NCI-H226 (cell line): Measurements from ENCODE around the gene CDH4.

Source experiments
- DNase-seq: peaks from one replicate; pipeline ENCODE4 v3.0.0-alpha.2; 2015

CDH4 gene

DNA sequence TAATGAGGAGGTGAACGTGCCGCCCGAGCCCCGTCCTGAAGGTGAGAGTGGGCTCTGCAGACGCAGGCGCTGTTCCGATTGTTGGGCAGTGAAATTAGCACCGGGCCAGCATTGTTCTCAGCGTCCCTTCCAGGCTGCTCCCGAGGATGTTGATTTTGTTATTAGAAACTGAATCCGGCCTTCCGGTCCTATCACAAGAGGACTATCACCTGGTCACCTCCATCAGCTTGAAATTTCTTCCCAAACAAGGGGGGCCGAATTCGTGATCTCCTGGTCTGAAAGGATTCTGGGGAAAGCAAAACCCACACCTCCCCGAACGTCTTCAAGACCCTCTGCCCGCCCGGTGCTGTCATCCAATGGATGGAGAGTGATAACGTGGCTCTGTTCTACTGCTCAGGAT is 627.6 kb downstream of the CDH4 start:
- DNase-seq = no peak

DNA sequence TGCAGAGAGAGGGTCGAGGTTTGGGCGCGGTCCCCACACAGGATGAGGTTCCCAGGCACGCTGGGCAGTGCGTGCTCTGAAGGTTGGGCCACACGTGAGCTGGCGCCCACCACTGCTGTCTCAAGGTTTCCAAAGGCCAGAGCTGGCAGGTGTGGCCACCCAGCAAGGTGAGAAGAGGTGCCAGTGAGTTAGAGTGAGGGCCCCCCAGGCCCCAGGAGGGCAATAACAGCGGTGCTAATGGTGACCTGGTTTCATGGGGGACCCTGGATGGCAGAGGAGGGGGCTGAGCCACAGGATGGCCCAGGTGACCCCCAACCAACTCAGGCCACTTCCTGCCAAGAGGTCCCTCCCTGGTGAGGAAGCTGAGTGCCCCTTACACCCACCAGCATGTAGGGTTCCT is 628.6 kb downstream of the CDH4 start:
- DNase-seq = no peak

DNA sequence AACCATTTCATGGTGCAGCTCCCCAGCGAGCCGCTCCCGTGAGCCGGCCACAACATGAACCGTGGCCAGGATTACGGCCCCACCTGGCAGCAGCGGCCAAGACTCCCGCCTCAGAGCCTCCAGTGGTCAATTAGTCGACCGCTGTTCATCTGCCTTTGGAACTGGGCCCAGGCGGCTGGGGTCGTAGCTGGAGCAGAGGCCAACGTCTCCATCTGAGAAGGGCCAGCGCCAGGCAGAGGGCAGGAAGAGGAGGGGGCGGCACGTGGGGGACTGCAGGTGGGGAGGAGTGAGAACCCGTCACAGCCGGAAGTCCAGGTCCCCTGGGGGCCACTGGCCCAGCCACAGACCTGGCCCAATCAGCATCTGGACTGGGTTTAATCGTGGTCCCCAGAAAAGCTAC is 629.4 kb downstream of the CDH4 start:
- DNase-seq = no peak

DNA sequence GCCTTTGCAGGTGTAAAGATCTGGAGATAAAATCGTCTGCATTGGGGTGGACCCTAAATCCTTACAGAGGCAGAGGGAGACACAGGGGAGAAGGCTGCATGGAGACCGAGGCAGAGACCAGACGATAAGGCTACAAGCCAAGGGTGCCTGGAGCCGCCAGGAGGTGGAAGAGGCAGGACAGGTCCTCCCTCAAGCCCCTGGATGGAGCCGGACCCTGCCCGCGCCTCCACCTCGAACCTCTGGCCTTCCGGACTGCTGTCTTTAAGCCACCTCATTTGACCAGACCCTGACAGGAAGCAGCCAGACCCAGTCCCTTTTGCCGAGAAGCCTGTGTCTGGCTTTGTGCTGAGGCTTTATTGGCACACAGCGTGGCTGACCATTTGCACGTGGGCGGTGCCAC is 629.8 kb downstream of the CDH4 start:
- DNase-seq = no peak

DNA sequence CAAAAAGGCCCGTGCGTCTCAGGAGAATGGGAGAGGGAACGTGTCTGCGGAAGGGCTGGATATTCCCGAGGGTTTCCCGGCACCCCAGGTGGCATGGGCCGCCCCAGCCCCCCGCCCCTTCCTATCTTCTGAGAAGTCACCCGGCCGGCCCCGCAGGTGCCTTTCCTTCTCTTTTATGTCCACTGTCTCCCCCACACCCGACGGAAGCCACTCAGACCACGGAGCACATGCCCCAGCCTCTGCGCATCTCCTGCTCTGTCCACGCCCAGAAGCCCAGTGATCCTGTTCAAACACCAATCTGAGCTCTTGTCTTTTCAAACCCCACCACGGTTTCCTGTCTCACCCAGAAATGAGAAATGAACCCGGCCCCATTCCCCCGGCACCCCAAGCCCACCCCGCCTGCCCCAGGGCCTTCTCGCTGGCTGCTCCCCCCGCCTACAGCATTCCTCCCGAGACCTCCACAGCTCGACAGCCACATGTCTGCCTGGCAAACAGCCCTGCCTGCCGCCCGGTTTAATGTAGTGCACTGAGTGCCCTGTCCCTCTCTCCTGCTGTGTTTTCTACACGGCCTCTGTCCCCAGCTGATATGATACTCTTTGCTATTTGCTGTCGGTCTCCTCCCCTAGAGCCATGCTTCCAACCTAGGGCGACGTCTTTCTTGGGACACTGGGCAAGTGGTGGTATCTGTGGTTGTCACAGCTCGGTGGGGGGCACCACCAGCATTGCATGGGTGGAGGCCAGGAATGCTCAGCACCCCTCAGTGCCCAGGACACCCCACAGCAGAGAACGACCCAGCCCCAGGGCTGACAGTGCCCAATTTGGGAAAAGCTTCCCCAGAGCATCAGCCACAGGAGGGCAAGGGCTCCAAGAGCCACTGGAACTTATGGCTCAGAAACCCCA is 630.9 kb downstream of the CDH4 start:
- no peak for DNase-seq

DNA sequence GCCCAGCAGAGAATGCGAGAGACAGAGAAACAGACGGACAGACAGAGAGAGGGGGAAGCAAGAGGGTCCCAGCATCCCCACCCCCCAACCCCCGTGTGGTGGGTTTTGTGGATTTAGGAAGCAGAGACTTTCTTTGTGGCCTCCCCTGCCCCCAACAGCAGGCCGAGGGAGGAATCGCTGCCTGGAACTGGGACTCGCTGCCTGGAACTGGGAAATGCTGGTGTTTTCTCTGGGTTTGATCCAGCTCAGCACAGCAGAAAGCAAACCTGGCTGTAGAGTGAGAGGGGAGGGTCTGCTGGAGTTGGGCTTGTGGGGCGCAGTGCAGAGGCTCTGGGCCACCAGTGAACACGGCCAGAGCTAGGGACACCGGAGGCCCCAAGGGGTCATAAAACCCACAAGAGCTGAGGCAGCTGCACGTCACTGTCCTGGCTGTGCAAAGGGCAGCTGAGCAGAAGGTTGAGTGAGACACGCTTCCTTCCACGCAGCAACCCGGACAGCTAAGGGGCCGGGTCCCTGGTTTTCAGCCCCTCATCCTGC is 631.9 kb downstream of the CDH4 start:
- no peak for DNase-seq

DNA sequence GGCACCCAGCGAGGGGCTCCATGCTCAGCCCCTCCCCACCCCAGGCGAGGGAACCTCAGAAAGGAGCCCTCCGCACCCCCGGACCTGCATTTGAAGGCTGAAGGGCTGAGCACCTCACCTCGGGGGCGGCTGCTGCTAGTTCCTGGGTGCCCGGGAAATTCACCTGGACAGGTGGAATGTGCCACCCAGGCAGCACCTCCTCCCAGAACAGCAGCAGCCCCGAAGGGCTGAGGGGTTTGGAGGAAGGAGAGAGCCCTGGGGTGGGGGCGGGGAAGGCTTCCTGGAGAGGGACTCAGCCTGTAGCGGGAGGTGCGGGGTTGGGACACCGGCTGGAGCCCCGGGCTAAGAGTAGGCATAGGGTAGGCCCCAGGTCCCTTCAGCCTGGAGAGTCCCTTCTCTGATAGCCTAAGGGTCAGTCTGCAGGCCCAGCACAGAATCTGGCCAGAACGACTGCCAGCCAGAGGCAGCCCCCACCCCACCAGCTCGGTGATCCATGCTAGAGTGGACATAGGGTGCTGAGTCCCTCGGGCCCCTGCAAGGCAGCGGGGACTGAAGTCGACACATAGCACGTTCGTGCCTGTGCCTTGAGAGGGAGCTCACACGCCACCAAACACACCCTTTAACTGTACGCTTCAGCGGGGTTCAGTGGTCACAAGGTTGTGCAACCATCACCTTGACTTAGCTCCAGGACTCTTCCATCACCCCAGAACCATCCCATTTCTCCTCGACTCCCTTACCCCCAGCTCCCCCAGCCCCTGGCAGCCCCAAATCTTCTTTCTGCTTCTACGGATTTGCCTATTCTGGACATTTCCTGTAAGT is 632.7 kb downstream of the CDH4 start:
- no peak for DNase-seq

DNA sequence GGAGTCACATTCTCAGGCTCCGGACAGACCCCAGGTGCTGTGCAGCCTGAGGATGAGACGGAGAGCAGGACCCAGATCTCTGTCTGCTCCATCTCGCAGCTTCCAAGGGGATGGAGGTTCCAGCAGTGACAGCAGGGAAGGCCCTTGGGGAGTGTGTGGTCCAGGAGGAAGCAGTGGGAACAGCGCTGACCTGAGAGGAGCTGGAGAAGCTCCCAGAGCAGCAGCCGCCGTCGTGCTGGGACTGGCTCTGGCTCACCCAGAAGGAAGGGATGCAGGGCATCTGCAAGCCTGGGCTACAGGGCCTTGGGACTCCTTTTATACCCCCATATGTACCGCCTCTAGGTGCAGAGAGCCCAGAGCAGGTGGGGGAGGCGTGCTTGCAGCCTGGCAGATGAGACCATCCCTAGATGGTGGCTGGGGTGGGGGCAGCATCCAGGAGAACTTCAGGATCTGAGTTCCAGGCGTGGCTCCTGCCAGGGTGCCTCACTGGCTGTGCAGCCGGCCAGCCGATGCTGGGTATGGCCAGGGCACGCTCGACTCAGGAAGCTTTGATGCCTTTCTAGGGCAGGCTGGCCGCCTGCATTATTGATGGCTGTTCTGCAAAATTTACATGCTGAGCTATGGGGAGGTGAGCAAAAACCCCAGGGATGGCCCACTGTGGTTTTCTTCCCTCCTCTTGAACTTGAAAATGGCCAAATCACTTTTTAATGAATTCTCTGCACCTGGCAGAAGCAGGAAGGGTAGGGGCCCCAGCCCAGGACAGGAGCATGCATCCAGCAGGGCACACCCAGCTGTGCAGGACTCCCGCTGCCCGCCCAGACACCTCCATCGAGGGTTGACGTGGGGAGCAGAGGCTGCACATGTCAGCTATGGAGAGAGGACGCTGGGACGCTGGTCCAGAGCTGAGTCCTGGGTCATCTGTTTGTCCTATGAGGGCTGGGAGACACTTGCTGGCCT is 634.0 kb downstream of the CDH4 start:
- no peak for DNase-seq

DNA sequence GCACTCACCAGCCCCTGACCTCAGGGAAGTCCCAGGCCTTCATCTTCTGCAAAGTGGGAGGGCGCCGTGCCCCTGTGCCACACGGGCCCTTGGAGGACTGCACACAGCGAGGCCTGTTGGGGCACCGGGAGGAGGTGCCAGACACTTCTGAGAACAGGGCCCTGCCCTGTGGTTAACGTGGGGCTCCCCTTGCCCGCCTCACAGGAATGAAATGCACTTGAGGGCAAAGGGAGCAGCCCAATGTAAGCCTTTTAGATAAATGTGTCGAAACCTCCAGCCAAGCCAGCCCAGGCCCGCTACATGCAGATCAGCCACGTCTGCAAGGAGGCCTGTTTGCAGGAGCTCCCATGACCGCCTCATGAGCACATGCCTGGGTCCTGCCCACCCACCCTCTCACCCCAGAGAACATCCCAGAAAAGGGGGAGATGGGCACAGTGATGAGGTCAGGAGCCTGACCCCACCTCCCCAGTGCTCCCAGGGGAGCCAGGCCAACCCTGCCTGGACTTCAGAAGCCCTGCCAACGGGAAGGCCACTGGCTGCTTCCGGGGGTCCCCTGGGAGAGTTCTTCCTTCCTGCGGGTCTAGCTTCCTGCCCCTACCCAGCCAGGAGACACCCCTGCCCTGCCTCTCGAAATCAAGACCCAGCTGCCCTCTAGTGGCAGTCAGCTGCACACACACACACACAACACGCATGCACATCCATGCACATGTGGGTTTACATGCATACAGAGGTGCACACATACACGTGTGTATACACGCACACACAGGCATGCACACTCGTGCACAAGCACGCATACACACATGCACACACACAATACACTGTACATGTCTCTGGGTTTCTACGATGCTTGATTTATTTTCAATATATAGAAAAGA is 634.9 kb downstream of the CDH4 start:
- peak; percentile 37 for DNase-seq

DNA sequence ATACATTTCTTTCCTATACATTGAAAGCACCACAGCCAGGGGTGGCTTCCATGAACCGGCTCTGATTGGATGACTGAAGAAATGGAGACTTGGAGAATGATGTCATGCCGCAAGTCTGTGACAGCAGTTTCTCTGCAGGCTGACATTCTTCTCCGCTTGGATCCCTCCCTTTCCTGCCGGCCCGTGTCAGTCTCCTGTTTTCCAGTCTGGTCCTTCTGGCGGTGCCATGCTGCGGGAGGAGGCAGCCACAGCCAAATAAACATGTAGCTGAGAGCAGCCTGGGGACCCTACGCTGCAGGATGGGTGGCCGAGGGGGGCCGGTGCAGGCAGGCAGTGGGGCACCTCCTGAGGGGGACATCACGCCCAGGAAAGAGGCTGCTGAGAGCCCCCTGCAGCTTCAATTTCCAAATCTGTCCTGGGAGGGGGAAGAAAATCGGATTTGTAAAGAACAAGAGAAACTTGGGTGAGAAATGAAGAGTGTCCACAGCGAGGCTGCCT is 635.6 kb downstream of the CDH4 start:
- DNase-seq = no peak

DNA sequence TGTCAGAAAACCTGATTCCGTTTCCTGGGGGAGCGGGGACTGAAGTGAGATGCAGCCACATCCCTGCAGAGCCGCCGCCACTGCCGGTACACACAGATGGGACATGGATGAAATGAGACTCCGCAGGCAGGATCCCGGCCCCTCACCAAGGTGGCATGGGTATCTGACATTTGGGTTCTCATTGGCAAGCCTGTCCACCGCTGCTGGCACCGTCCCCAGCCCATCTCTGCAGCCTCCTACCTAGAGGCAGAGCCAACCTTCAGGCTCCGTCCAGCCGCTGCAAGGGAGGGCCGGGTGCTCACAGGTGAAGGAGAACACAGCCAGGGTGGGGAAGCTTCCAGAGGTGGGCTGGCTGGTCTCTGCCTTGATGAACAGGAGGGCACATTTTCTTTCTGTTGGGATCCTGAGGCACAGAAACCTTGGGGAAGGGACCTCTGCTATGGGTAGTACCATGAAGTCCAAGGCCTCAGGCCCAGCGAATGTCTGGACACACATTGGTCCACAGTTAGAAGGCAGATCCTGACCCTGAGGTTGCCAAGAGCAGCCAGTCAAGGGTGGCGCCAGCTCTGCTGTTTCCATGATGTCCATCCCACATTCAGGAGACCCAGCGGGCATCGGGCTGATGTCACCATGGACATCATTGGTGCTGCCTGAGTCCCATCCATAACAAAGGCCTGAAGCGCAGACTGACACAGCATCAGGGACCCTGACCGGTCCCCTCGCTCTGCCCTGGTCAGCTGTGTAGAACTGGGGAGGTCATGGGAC is 636.2 kb downstream of the CDH4 start:
- DNase-seq = no peak

DNA sequence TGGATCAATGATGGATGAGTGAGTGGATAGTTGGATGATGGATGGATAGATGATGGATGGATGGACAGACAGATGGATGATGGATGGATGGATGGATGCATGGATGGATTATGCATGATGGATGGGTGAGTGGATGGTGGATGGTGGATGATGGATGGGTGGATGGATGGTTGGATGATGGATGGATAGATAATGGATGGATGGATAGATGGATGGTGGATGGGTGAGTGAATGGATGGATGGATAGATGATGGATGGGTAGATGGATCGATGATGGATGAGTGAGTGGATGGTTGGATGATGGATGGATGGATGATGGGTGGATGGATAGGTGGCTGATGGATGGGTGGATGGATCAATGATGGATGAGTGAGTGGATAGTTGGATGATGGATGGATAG is 637.6 kb downstream of the CDH4 start:
- no peak for DNase-seq

DNA sequence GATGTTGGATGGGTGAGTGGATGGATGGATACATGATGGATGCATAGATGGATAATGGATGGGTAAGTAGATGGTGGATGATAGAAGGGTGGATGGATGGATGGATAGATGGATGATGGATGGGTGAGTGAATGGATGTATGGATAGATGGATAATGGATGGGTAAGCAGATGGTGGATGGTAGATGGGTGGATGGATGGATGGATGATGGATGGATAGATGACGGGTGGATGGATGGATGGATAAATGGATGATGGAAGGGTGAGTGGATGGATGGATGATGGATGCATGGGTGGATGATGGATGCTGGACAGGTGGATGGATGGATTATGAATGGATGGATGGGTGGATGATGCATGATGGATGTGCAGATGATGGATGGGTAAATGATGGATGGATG is 638.1 kb downstream of the CDH4 start:
- no peak for DNase-seq

DNA sequence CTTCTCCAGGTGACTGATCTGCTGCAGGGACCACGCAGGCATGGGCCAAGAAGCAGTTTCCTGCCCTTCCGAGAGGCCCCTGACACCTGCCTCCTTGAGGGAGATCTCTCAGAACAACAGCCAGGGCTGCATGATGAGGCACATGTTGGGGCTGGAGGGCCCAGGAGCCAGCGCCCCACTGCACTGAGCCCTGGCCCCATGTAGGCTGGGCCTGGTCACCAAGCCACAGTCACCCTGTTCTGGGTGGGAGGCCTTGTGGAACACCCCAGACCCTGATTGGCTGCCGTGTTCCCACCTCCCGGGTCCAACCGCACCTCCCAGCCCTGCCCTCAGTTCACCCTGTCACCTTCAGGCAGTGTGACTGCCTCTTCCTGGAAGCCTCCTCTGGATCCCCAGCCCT is 639.4 kb downstream of the CDH4 start:
- DNase-seq = no peak

DNA sequence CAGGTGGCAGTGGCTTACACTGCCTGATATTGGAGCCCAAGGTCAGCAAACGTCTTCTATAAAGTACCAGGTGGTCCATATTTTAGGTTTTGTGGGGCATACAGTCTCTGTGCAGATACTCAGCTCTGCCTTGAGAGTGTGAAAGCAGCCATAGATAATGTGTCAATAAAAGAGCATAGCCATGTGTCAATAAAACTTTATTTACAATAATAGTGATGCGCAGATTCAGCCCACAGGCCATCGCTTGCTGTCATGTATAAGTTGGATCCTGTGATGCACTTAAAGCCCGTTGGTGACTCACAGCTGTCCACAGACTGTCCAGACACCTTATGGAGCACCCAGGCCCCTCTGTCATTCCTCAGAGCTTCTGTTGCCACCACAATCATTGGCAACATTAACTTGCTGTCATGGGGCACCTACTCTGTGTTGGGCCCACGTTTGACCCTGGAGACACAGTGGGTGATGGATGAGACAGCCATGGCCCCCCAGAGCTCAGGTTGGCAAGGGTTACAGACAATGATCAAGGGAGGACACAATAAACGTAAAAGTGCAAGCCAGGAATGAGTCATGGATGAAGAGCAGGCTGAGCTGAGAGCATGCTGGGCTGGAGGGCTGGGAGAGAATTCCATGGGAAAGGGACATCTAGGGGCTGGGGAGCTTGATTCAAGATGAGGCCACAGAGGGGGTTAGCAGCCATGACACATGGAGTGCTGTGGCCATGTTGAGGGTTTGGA is 640.0 kb downstream of the CDH4 start:
- no peak for DNase-seq

DNA sequence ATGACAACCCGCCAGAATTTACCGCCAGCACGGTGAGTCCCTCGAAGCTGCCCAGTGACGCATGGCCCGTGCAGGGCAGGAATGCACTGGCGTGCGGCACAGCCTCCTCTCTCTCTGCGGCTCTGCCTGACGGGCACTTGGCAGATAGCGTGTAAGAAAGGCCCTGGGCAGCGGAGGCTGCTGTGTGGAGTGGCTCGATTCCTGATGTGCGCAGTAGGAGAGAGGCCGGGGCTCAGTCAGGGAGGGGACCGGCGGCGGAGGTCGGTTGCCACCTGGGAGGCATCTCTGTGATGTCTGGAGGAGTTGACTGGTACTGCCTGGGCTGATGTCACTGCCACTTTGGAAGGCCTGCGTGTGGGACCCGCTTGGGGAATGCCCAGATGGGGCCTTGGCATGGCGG is 643.0 kb downstream of the CDH4 start:
- DNase-seq = no peak

DNA sequence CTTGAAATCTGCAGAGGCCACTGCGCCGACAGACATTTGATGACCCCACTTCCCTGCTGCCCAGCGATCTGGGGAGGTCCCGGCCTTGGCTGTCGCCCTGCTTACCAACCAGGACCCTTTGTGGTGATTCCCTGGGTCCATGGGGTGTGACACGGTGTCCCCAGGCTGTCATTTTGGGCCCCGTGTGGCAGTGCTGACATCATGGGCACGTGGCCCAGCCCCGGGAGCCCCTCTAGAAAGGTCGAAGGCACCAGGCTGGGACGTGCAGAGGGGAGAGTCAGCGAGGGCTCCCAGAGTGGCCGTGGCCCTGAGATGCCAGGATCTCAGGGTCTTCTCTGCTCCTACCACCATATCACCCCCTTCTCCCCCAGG is 643.6 kb downstream of the CDH4 start:
- DNase-seq = no peak

DNA sequence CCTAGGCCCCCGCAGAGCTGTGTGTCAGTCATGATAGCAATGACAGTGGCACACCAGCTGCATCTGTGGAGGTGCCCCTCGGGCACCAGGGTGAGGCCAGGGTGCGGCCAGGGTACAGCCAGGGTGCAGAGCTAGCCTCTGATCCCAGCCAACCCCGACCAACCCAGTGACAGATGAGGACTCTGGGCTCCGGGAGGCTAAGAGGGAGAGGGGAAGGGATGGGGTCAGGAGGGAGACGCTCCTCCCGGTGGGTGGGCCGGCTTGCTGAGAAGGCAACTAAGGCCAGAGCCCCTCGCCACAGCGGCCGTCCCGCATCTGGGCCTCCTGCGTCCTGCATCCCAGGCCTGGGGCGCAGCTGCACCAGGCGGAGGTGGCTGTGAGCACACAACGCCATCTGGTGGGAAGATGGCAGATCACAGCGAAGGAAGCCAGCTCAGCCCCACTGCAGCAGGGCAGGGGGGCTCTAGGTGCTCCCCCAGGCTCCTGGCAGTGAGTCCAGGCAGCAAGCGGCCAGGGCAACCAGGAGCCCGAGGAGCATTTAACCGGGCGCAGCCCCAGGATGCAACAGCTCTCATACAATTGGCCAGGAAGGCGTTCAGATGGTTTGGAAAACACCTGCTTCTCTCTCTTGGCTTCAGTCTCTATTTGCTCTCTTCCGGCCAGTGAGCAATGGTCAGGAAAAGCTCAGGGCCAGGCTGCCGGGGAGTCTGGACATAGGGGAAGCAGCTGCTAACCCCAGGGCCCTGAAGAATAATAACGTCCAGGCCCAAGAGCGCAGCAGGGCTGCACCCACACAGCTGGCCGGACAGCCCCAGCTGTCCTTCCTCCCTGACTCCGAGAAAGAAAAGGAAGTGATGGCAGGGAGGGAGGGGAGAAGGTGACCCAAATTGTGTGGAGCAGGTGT is 644.2 kb downstream of the CDH4 start:
- DNase-seq = no peak
